ENCODE measurements around the gene ZNF621. TPM values are rescaled to one million over a fixed set of nuclear protein-coding genes. Genes with fewer than 3 reads are reported as not detected.

ZNF621 gene
- polyA plus RNA-seq, 2 of the 4 experiments (the other 2 are of a cell fraction) = 6.8 to 16.1 TPM

DNA sequence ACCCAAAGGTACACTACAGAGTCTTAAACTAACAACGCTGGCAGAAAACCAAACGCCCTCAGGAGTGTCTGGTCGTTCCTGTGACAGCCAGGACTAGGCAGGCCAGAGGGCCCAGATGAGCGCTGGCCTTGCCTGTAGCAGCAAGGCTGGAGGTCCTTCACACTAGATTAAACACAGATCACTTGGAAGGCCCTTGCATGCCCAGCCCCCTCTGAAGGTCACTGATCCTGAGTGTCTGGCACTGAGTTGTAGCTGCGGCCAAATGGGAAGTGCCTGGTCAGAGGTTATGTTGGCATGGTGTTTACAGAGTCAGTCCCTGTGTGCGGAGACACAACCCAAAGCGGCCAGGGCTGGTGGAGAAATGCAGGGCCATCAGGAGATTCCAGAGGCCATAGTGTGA lies 58.9 kb downstream of the ZNF621 start (continued):
- TF ChIP-seq ATOH8 (CRISPR knock-in tag; IDR thresholded peaks at IDR 0.05; ENCODE audit: low read depth) = no peak

GRCh38 chr3:40584625-40585189 lies 59.9 kb downstream of the ZNF621 start:
- FAIRE-seq (no peak), DNase-seq (ENCODE audit: low read depth in 1 of 2, low spot score in 1 of 2) (peak; percentile 40 to 58), ATAC-seq (peak; percentile 87 to 93)
- H3K27ac ChIP-seq = no peak overlapping the region
- H3K4me2 ChIP-seq = no peak overlapping the region
- no peaks in the 10 kb centered on the region for H3K4me1 ChIP-seq
- TF ChIP-seq SMC3 (IDR thresholded peaks at IDR 0.05) (peak; percentile 85), RAD21 (conservative IDR thresholded peaks at IDR 0.05 in 1 of 2, IDR thresholded peaks at IDR 0.05 in 1 of 2) (peak; percentile 80 to 85), CTCF (IDR thresholded peaks at IDR 0.05) (peak; percentile 72)
- TF ChIP-seq, protein P1, sequence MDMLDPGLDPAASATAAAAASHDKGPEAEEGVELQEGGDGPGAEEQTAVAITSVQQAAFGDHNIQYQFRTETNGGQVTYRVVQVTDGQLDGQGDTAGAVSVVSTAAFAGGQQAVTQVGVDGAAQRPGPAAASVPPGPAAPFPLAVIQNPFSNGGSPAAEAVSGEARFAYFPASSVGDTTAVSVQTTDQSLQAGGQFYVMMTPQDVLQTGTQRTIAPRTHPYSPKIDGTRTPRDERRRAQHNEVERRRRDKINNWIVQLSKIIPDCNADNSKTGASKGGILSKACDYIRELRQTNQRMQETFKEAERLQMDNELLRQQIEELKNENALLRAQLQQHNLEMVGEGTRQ (IDR thresholded peaks at IDR 0.05) = no peak
- H3K4me3 ChIP-seq = no peak overlapping the region
- H3K9me3 ChIP-seq = no peaks in the 10 kb centered on the region
- ChIA-PET CTCF (interaction anchor here (0.6 to 6.3 kb wide), 29 partner anchors 9 to 1515 kb away, joined by 3 to 86 read pairs (median 3); no protein-coding TSS in a partner anchor), POLR2A (interaction anchor here (1.0 kb wide), 1 partner anchor 615 kb away, joined by 4 read pairs; the partner anchor contains the start of gene CTNNB1)
- 62% methylated on average over 12 of the region's 15 CpGs for WGBS (ENCODE audit: missing lambda C conversion rate)

DNA sequence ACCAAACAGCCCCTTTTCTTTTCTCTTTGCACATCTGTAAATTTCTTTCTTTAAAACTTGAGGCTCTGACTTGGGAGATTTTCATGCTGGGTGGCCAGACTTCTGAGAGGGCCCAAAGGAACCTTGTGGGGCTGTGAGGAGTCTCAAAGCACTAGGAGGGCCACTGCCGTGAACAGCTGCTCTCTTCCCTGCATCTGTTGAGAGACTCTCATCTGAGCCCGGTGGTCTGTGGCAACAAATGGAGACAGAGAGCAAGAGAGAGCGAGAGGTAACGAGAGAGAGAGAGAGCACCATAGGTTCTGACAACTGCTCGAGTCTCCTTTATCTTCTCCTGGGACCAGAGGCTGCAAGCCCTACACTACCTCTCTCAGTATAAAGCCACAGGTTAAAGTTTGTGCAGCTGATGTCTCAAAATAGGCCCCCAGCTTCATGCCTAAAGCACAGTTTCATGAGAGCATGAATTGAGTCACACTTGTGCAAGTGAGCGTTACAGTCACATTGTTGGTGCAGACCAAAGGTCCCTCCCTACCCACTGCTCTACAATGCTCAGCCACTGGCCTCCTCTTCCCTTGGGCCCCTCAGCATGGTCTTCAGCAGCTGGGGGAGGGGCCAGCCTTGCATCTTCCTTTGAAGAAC lies 60.7 kb downstream of the ZNF621 start:
- FAIRE-seq = no peak
- no peak for ATAC-seq
- DNase-seq (ENCODE audit: low read depth in 1 of 2, low spot score in 1 of 2) = no peak
- TF ChIP-seq ELK1 (IDR thresholded peaks at IDR 0.05; ENCODE audit: low read depth, low read length) (no peak), E2F6 (IDR thresholded peaks at IDR 0.05; ENCODE audit: borderline replicate concordance, low read depth) (no peak), RNF2 (IDR thresholded peaks at IDR 0.05; ENCODE audit: borderline replicate concordance, low read depth) (no peak), NPAS2 (CRISPR knock-in tag; IDR thresholded peaks at IDR 0.05; ENCODE audit: borderline replicate concordance) (no peak), HOXA7 (CRISPR knock-in tag; IDR thresholded peaks at IDR 0.05) (no peak), EP300 (IDR thresholded peaks at IDR 0.05) (no peak), CTCF (IDR thresholded peaks at IDR 0.05) (no peak), RAD21 (conservative IDR thresholded peaks at IDR 0.05 in 1 of 2, IDR thresholded peaks at IDR 0.05 in 1 of 2) (no peak), HOXB13 (CRISPR knock-in tag; IDR thresholded peaks at IDR 0.05; ENCODE audit: low read depth) (no peak), SREBF2 (IDR thresholded peaks at IDR 0.05) (no peak), ZNF302 (CRISPR knock-in tag; IDR thresholded peaks at IDR 0.05) (no peak), POLR2A (IDR thresholded peaks at IDR 0.05; ENCODE audit: low read length) (no peak), EHF (CRISPR knock-in tag; IDR thresholded peaks at IDR 0.05) (no peak), HEYL (CRISPR knock-in tag; IDR thresholded peaks at IDR 0.05) (no peak), CBX8 (IDR thresholded peaks at IDR 0.05) (no peak), NR3C1 (IDR thresholded peaks at IDR 0.05) (no peak), JUNB (IDR thresholded peaks at IDR 0.05) (no peak), TFCP2L1 (CRISPR knock-in tag; IDR thresholded peaks at IDR 0.05) (no peak), JUN (IDR thresholded peaks at IDR 0.05) (no peak)
- TF ChIP-seq, protein P1 (IDR thresholded peaks at IDR 0.05) = no peak
- Histone ChIP-seq H3K4me2 (no peak overlapping the region), H3K4me3 (no peak overlapping the region), H3K9me3 (no peaks in the 10 kb centered on the region), H3K27ac (no peak overlapping the region), H3K4me1 (no peaks in the 10 kb centered on the region)
- ChIA-PET CTCF (interaction anchor here (0.7 to 6.3 kb wide), 13 partner anchors 10 to 1296 kb away, joined by 3 to 86 read pairs (median 4); no protein-coding TSS in a partner anchor), POLR2A (interaction anchor here (0.6 to 1.0 kb wide), 2 partner anchors 614 to 989 kb away, joined by 4 to 6 read pairs; partner anchors contain the start of gene CTNNB1)
- 78% methylated on average over 6 of the region's 6 CpGs for WGBS (ENCODE audit: missing lambda C conversion rate)
